Right atrium auricular region (tissue), 2 donors: Measurements from ENCODE around the gene GPRASP3. TPM values are rescaled to one million over a fixed set of nuclear protein-coding genes. Genes with fewer than 3 reads are reported as not detected.

Source experiments
- DNase-seq: peaks from one replicate; pipeline ENCODE4 v3.0.0-alpha.2; 2019; ENCODE audit warnings: low spot score
- H3K27ac ChIP-seq, 2 donors: fragments of 200-600 bp; sonication (generic); 1 replicate in 1 of 2; 2 replicates in 1 of 2; pipeline ENCODE4 v1.5.1; 2016 to 2019
- H3K27me3 ChIP-seq, 2 donors: fragments of 200-600 bp; sonication (generic); one replicate each; pipeline versions ENCODE4 v1.5.1 to v1.6.0; 2017 to 2019
- H3K36me3 ChIP-seq: fragments of 200-600 bp; sonication (generic); one replicate; pipeline ENCODE4 v1.5.1; 2016
- H3K4me1 ChIP-seq, 2 donors: fragments of 200-600 bp; sonication (generic); one replicate each; pipeline versions ENCODE4 v1.5.1 to v1.6.0; 2017 to 2019
- H3K4me3 ChIP-seq, 2 donors: fragments of 200-600 bp; sonication (generic); 1 replicate in 1 of 2; 2 replicates in 1 of 2; pipeline ENCODE4 v1.5.1; 2017 to 2019; ENCODE audit warnings: mild to moderate bottlenecking in 1 of 2, moderate library complexity in 1 of 2
- H3K9me3 ChIP-seq, 2 donors: fragments of 200-600 bp; sonication (generic); one replicate each; pipeline ENCODE4 v1.5.1; 2019
- CTCF ChIP-seq, 2 donors: fragments of 200-600 bp; sonication (generic); IDR thresholded peaks; one replicate each; pipeline ENCODE4 v1.5.1; 2019; ENCODE audit warnings: antibody characterized with exemption in 2 of 2
- total RNA-seq, 2 donors: library from RNA; depleted of rRNA; stranded (reverse); fragments of >200 nt; gene quantifications; one replicate each; pipeline ENCODE4 v1.1.0, GENCODE V29; 2016

The GPRASP3 gene
- total RNA-seq, 2 donors from 2014 or later = 3.4 to 3.7 TPM

- Histone ChIP-seq H3K36me3 (no peaks in the 10 kb centered on the region), H3K4me3 (no peak overlapping the region), H3K27ac (no peak overlapping the region), H3K9me3 (no peaks in the 10 kb centered on the region), H3K4me1 (no peaks in the 10 kb centered on the region), H3K27me3 (no peaks in the 10 kb centered on the region)
- no peak for DNase-seq
- TF ChIP-seq CTCF (IDR thresholded peaks at IDR 0.05) = no peak
Measured at GRCh38 chrX:102697494-102697893, 23.0 kb upstream of the GPRASP3 start.

GRCh38 chrX:102708900-102709299, 11.6 kb upstream of the GPRASP3 start:
- H3K9me3 ChIP-seq = no peaks in the 10 kb centered on the region
- no peaks in the 10 kb centered on the region for H3K4me1 ChIP-seq
- no peak overlapping the region for H3K4me3 ChIP-seq
- H3K27me3 ChIP-seq = no peaks in the 10 kb centered on the region
- no peak for TF ChIP-seq CTCF (IDR thresholded peaks at IDR 0.05)
- no peak for DNase-seq
- no peak overlapping the region for H3K27ac ChIP-seq
- H3K36me3 ChIP-seq = no peaks in the 10 kb centered on the region

GRCh38 chrX:102711872-102712215, 8.7 kb upstream of the GPRASP3 start:
- Histone ChIP-seq H3K9me3 (no peaks in the 10 kb centered on the region), H3K27me3 (no peaks in the 10 kb centered on the region), H3K27ac (peak overlapping the region in 1 of 2 donors; percentile 84), H3K4me3 (peak overlapping the region; percentile 59 to 66), H3K36me3 (no peaks in the 10 kb centered on the region), H3K4me1 (no peaks in the 10 kb centered on the region)
- no peak for DNase-seq
- TF ChIP-seq CTCF (IDR thresholded peaks at IDR 0.05) = no peak

- H3K27ac ChIP-seq = peak within 1 kb of the TSS; percentile 76 to 84
- H3K27me3 ChIP-seq = no peaks in the 10 kb centered on the region
- no peaks in the 10 kb centered on the region for H3K4me1 ChIP-seq
- no peaks in the 10 kb centered on the region for H3K36me3 ChIP-seq
- no peak for DNase-seq
- TF ChIP-seq CTCF (IDR thresholded peaks at IDR 0.05) = no peak
- no peaks in the 10 kb centered on the region for H3K9me3 ChIP-seq
- H3K4me3 ChIP-seq = peak within 1 kb of the TSS; percentile 59 to 66
Measured at GRCh38 chrX:102712216-102712966, 8.2 kb upstream of the GPRASP3 start, which contains the start of gene GPRASP2. TSS of gene GPRASP2 (plus strand) at chrX:102712448. CDS start at chrX:102714870, 2,422 bp downstream.

GRCh38 chrX:102712981-102713625, 7.4 kb upstream of the GPRASP3 start:
- Histone ChIP-seq H3K9me3 (no peaks in the 10 kb centered on the region), H3K27ac (peak overlapping the region; percentile 76 to 84), H3K27me3 (no peaks in the 10 kb centered on the region), H3K4me1 (no peaks in the 10 kb centered on the region), H3K36me3 (no peaks in the 10 kb centered on the region), H3K4me3 (peak overlapping the region; percentile 59 to 66)
- DNase-seq = peak; percentile 74
- TF ChIP-seq CTCF (IDR thresholded peaks at IDR 0.05) = peak; percentile 53 to 66
